ENCODE data around the gene CGNL1.

Gene CGNL1

DNA sequence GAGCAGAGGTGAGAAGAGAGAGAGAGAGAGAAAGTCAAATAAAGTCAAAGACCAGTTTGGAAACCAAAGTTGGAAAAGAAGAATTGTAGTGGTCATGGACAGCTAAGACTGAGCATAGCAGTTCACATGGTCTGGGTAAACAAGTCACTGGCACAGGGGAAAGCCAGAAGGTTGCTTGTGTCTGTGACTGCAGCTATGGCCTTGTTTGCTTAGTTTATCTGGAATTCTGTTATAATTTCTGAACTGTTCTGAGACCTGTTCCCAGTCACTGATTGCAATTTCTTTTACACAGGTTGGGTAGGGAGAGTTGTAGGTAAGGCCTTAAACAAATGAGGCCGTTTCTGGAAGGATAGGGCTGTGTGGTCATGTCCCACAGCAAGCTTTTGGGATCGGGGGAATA lies 172.0 kb downstream of the CGNL1 start:
- DNase-seq (ENCODE audit: low spot score in 2 of 2): no peak
- in situ Hi-C loops (cut with MboI; ENCODE audit: low sequenced_read_pairs): loop anchor here (25.0 kb wide), 1 partner anchor 1061 kb away; no protein-coding TSS in a partner anchor
- Histone ChIP-seq H3K27me3 (ENCODE audit: low read depth) (no peaks in the 10 kb centered on the region), H3K9me3 (no peaks in the 10 kb centered on the region), H3K4me1 (peaks cover 14% of the 10 kb centered on the region), H3K4me3 (no peak overlapping the region), H3K36me3 (replicated peaks) (no peaks in the 10 kb centered on the region; the same call in 1 of the 2 replicates)

DNA sequence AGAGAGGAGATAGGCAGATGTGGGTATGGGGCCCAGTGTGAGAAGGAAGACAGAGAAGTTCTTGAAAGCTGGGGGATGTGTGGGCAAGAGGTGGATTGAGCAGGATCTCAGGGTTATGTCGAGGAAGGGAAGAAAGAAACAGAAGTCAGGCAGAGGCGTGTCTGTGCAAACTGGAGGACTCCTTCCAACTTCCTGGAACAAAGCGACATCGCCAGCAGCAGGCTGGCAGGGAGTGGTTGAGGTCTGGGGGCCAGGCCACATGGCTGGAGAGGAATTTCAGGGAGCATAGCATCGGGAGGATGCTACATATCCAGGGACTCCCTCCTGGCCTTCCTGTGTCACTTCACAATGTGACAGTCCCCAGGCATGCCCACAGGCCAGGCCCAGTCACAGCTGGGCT lies 172.5 kb downstream of the CGNL1 start:
- in situ Hi-C loops (cut with MboI; ENCODE audit: low sequenced_read_pairs): loop anchor here (25.0 kb wide), 1 partner anchor 1062 kb away; no protein-coding TSS in a partner anchor

DNA sequence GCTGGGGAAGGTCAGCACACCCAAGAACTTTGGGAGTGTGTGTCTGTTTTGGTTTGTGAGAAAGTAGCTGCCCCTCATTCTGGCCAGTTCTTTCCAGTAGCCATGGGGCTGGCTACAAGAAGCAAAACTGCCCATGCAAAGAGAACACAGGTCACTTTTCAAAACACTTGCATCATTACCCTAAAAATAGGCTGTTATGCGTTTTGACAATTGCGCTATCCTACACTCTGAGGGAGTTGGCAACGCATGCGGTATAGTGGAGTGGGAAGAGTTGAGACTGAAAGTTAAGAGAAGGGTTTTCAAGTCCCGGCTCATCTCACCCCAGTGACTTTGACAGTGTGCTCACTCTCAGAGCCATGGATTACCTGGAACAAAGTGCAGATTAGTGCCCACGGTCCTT lies 173.6 kb downstream of the CGNL1 start:
- Histone ChIP-seq H3K9me3 (no peaks in the 10 kb centered on the region), H3K27me3 (ENCODE audit: low read depth) (no peaks in the 10 kb centered on the region), H3K4me3 (no peak overlapping the region), H3K4me1 (peaks cover 14% of the 10 kb centered on the region), H3K36me3 (replicated peaks) (no peaks in the 10 kb centered on the region; the same call in 1 of the 2 replicates)
- DNase-seq (ENCODE audit: low spot score in 2 of 2): no peak
- in situ Hi-C loops (cut with MboI; ENCODE audit: low sequenced_read_pairs): loop anchor here (10.0 to 25.0 kb wide), 3 partner anchors 525 to 1063 kb away; no protein-coding TSS in a partner anchor

More for the DNA sequence above, 172.5 kb downstream of the CGNL1 start:
- DNase-seq (ENCODE audit: low spot score in 2 of 2): no peak
- Histone ChIP-seq H3K9me3 (no peaks in the 10 kb centered on the region), H3K36me3 (replicated peaks) (no peaks in the 10 kb centered on the region; the same call in 1 of the 2 replicates), H3K27me3 (ENCODE audit: low read depth) (no peaks in the 10 kb centered on the region), H3K4me3 (no peak overlapping the region), H3K4me1 (peaks cover 14% of the 10 kb centered on the region)

DNA sequence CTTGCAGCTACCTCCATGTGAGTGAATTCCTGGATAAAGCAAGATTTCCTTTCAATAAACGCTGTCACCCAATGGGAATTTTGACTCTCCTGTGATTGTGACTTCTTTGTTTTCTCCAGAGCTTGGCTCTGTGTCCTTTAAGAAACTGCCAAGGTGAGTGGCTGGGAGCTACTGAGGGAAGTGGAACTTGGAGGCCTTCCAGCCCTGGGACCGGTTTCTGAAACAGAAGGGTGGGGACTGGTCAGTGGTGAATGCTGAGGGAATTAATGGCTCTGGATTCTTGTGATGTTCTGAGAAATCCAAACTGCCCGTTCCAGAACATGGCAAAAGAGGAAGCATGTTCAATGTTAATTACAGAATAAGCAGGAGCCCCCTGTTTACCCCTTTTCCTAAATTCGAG lies 174.3 kb downstream of the CGNL1 start:
- Histone ChIP-seq H3K27me3 (ENCODE audit: low read depth) (no peaks in the 10 kb centered on the region), H3K36me3 (replicated peaks) (no peaks in the 10 kb centered on the region; the same call in 1 of the 2 replicates), H3K4me1 (peaks cover 14% of the 10 kb centered on the region), H3K4me3 (no peak overlapping the region), H3K9me3 (no peaks in the 10 kb centered on the region)
- in situ Hi-C loops (cut with MboI; ENCODE audit: low sequenced_read_pairs): loop anchor here (10.0 kb wide), 2 partner anchors 524 to 634 kb away; no protein-coding TSS in a partner anchor
- DNase-seq (ENCODE audit: low spot score in 2 of 2): no peak

DNA sequence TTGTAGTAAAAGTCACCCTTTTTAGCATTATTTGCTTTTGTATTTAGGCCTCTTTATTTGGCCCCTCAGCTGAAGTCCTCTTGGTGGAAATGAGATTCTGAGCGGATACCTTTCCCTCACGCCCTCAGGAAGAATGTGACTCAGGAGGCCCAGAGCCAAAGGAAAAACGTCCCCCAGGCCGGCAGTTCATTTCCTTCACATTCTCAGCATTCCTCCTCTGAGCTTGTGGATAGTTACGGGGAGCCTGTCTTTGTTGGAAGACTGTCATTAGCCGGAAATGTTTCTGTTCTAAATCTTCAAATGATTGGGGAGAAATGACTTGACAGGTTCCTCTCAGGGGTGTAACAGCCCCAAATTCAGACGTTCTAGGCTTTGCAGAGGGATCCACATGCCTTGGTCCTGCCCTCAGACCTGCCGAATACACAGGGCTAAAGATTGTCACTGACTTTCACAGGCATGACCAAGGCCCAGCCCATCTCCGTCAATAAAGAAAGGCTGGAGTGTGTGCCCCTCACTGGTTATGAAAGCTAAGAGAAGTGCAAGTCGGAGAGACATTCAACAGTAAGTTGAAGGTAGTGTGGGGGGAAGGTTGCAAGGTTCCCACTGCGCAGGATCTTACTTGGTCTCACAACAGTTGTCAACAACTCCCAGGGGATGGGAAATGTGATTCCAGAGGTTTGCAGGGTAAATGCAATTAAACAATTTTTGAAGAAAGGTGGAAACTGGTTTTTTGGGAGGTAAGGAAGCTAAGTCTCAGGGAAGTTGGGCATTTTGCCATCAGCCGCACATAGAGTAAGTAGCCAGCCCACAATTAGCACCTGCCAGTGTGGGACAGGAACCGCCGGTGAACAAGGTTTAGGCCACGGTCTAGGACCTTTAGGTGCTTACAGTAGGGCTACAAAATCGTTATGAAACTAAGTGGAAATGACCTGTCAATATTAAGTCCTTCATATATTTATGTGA lies 175.7 kb downstream of the CGNL1 start:
- no peaks in the 10 kb centered on the region for H3K9me3 ChIP-seq
- H3K4me3 ChIP-seq: no peak overlapping the region
- in situ Hi-C loops (cut with MboI; ENCODE audit: low sequenced_read_pairs): loop anchor here (10.0 kb wide), 2 partner anchors 523 to 633 kb away; no protein-coding TSS in a partner anchor
- peaks cover 14% of the 10 kb centered on the region for H3K4me1 ChIP-seq
- DNase-seq (ENCODE audit: low spot score in 2 of 2): peak; percentile 67 to 70
- H3K27me3 ChIP-seq (ENCODE audit: low read depth): no peaks in the 10 kb centered on the region
- no peaks in the 10 kb centered on the region for H3K36me3 ChIP-seq (replicated peaks)

DNA sequence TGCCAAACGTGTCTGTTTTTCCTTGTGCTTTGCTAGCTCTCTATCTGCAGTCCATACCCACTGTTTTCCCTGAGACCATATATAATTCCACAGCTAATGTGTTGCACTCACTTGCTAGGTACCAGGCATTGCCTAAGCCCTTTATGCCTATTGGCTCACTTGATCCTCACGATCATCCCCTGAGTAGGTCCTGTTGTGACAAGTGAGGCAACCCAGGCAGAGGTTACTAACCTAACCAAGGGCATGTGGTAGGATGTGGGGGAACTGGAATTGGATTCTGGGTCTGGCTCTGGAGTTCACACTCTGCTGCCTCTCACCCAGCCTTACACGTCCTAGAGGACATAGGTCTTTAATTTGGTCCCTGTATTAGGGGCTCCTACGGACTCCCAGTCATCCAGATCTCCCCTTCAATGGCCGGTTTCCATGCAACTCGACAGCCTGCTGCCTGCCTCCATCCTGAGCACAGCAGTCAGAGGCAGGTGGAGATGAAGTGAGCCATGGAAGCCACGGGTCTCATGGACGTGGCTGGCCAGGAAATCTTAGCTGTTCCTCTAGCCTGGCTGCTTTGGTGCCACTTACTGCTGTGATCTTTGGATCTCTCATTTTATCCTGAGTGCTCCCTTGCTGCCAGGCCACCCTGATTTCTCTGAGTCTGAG lies 176.5 kb downstream of the CGNL1 start:
- Histone ChIP-seq H3K27me3 (ENCODE audit: low read depth) (no peaks in the 10 kb centered on the region), H3K4me3 (no peak overlapping the region), H3K36me3 (replicated peaks) (no peaks in the 10 kb centered on the region), H3K4me1 (peaks cover 14% of the 10 kb centered on the region), H3K9me3 (no peaks in the 10 kb centered on the region)
- no peak for DNase-seq (ENCODE audit: low spot score in 2 of 2)
- in situ Hi-C loops (cut with MboI; ENCODE audit: low sequenced_read_pairs): loop anchor here (10.0 kb wide), 2 partner anchors 522 to 632 kb away; no protein-coding TSS in a partner anchor

DNA sequence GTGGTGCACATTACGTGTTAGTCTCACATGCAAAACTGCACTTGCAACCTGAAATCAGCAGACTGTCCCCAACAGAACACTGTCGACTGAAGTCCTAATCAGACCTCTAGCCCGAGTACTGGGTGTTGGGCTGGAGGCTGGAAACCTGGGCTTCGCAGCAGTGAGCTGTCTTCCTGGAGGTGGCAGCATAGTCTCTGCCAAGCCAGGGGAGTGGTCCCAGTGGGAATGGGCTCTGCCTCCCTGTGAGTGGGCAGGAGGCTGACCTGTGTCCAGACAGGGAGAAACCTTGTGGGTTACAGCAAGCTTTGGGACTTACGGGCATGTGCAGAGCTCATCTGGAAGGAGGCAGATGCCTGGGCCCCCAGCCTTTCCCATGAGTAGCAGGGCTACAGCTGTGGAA lies 177.2 kb downstream of the CGNL1 start:
- no peak for DNase-seq (ENCODE audit: low spot score in 2 of 2)
- H3K27me3 ChIP-seq (ENCODE audit: low read depth): no peaks in the 10 kb centered on the region
- peaks cover 14% of the 10 kb centered on the region for H3K4me1 ChIP-seq
- H3K4me3 ChIP-seq: no peak overlapping the region
- no peaks in the 10 kb centered on the region for H3K9me3 ChIP-seq
- no peaks in the 10 kb centered on the region for H3K36me3 ChIP-seq (replicated peaks)
- in situ Hi-C loops (cut with MboI; ENCODE audit: low sequenced_read_pairs): loop anchor here (10.0 kb wide), 2 partner anchors 521 to 631 kb away; no protein-coding TSS in a partner anchor

DNA sequence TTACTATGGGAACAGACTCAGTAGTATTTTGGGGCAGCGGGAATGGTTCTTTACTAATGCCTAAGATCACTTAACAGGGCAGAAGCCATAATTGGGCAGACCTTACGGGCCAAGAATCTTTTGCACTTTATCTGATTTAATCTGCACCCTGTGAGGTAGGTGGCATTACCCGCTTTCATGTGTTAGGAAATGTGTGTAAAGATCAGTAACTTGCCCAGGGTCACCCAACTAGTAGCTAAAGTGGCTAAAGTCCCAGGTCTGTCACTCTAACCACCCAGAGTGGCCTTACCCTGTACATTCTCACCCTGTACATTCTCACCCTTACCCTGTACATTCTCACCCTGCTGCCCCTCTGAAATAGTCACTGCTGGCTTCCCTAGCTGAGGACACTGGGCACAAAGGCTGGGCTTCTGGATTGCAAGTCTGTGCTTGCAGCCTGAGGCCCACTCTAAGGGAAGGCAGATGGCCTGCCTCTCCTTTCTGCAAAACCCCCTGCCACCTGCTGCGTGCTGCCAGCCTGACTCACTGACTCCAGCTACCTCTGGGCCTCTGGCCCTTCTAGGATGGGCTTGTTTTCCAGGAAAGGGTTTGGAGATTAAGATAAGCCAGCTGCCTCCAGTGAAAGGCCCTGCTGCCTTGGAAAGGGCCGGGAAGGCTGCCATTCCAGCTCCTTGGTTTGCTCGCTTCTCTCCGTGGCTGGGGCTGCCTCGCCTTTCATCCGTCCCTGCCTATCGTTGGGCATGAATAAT lies 177.9 kb downstream of the CGNL1 start:
- H3K9me3 ChIP-seq: no peaks in the 10 kb centered on the region
- in situ Hi-C loops (cut with MboI; ENCODE audit: low sequenced_read_pairs): loop anchor here (10.0 kb wide), 2 partner anchors 521 to 631 kb away; no protein-coding TSS in a partner anchor
- H3K27me3 ChIP-seq (ENCODE audit: low read depth): no peaks in the 10 kb centered on the region; the same call in 1 of the 2 replicates
- no peak overlapping the region for H3K4me3 ChIP-seq
- H3K4me1 ChIP-seq: peaks cover 14% of the 10 kb centered on the region
- no peak for DNase-seq (ENCODE audit: low spot score in 2 of 2)
- H3K36me3 ChIP-seq (replicated peaks): no peaks in the 10 kb centered on the region

DNA sequence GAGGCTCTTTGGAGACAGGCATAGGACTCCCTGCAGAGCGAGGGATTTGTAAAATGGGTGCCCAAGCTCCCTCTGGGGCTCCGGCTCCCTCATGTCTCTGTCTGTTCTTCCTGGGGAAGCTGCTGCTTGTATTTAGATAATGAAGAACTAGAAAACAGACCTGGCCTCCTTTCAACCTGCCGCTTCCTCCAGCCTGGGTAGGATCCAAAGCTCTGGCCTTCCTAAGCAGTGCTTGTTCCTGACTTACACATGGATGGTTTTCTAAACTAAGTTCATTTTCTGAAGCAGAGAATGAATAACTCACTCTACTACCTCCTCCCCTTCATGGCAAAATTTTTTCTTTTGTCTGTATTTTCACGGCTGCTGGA lies 178.5 kb downstream of the CGNL1 start:
- DNase-seq (ENCODE audit: low spot score in 2 of 2): no peak
- in situ Hi-C loops (cut with MboI; ENCODE audit: low sequenced_read_pairs): loop anchor here (10.0 kb wide), 2 partner anchors 520 to 630 kb away; no protein-coding TSS in a partner anchor
- Histone ChIP-seq H3K27me3 (ENCODE audit: low read depth) (no peaks in the 10 kb centered on the region; the same call in 1 of the 2 replicates), H3K9me3 (no peaks in the 10 kb centered on the region), H3K4me1 (peaks cover 14% of the 10 kb centered on the region), H3K4me3 (no peak overlapping the region), H3K36me3 (replicated peaks) (no peaks in the 10 kb centered on the region)

DNA sequence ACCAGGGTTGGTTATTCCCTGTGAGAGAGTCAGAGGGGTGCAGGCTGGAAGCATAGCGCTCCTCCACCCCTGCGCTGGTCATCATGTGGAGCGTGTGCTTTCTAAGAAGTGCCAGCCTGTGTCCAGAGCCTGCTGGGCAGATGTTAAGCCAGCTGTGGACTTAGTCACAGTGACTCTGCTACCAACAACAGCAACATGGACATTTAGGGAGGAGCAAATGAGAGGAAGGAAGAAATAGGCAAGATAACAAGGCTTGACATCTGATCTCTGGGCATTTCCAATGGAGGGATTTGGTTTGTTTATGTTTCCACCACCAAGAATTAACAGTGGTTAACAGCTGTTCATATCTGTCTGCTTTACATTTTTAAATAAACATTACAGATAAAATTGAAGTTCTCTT lies 179.0 kb downstream of the CGNL1 start:
- Histone ChIP-seq H3K4me3 (no peak overlapping the region), H3K27me3 (ENCODE audit: low read depth) (no peaks in the 10 kb centered on the region; the same call in 1 of the 2 replicates), H3K9me3 (no peaks in the 10 kb centered on the region), H3K4me1 (peaks cover 14% of the 10 kb centered on the region), H3K36me3 (replicated peaks) (no peaks in the 10 kb centered on the region)
- in situ Hi-C loops (cut with MboI; ENCODE audit: low sequenced_read_pairs): loop anchor here (10.0 kb wide), 2 partner anchors 520 to 630 kb away; no protein-coding TSS in a partner anchor
- DNase-seq (ENCODE audit: low spot score in 2 of 2): no peak

DNA sequence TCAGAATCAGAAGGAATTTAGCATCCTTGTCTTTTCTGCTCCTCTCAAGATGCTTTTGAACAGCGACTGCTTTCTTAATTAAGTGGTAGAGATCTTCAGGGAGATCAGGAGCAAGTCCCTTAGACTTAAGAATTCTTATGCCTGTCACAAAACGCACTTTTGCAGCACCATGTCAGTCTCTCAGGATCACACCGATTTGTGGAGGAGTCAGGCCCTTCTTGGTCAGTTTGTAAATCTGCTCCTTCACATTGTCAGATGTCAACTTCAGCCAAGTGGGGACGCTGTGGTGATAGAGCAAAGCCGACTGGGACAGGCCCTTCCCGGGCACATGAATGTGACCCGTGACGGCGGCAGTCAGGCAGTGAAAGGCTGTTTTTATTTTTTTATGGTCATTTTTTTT lies 179.7 kb downstream of the CGNL1 start:
- Histone ChIP-seq H3K4me3 (no peak overlapping the region), H3K36me3 (replicated peaks) (no peaks in the 10 kb centered on the region), H3K4me1 (peaks cover 13% of the 10 kb centered on the region), H3K27me3 (ENCODE audit: low read depth) (no peaks in the 10 kb centered on the region; the same call in 1 of the 2 replicates), H3K9me3 (no peaks in the 10 kb centered on the region)
- no peak for DNase-seq (ENCODE audit: low spot score in 2 of 2)
- in situ Hi-C loops (cut with MboI; ENCODE audit: low sequenced_read_pairs): loop anchor here (10.0 kb wide), 2 partner anchors 519 to 629 kb away; no protein-coding TSS in a partner anchor

DNA sequence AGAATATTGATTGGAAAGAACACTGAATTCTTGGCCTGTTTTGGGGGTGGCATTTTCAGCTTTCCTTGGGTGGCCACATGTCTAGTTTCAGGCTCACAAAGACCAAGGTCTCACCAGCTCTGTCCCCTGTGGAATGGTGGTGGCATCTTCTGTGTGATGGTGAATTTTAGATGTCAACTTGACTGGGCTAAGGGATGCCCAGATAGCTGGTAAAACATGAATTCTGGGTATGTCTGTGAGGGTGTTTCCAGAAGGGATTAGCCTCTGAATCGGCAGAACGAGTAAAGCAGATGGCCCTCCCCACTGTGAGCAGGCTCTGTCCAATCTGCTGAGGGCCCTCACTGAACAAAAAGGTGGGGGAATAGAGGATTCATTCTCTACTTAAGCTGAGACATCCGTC lies 181.0 kb downstream of the CGNL1 start:
- Histone ChIP-seq H3K9me3 (no peaks in the 10 kb centered on the region), H3K4me1 (peaks cover 2% of the 10 kb centered on the region), H3K27me3 (ENCODE audit: low read depth) (no peaks in the 10 kb centered on the region; the same call in 1 of the 2 replicates), H3K36me3 (replicated peaks) (no peaks in the 10 kb centered on the region), H3K4me3 (no peak overlapping the region)
- no peak for DNase-seq (ENCODE audit: low spot score in 2 of 2)
- in situ Hi-C loops (cut with MboI; ENCODE audit: low sequenced_read_pairs): loop anchor here (10.0 kb wide), 2 partner anchors 518 to 628 kb away; no protein-coding TSS in a partner anchor

DNA sequence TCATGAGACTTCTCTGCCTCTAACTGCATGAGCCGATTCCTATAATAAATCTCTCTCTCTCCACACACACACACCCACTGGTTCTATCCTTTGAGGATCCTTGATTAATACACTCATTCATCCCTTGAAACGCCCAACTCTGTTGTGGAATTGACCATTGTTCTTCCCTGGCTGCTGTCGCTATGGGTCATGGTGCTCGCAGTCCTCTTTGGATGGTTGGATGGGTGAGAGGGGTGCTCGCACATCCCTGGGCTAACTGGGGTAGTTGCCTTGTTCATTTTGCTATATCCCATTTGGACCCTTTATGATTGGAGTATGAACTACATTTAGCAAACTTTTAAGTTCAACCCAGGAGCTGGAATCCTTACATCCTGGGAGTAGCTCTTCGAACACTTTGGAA lies 181.5 kb downstream of the CGNL1 start:
- DNase-seq (ENCODE audit: low spot score in 2 of 2): no peak
- H3K27me3 ChIP-seq (ENCODE audit: low read depth): no peaks in the 10 kb centered on the region; the same call in 1 of the 2 replicates
- in situ Hi-C loops (cut with MboI; ENCODE audit: low sequenced_read_pairs): loop anchor here (10.0 kb wide), 2 partner anchors 517 to 627 kb away; no protein-coding TSS in a partner anchor
- H3K9me3 ChIP-seq: no peaks in the 10 kb centered on the region
- H3K4me3 ChIP-seq: no peak overlapping the region
- H3K36me3 ChIP-seq (replicated peaks): no peaks in the 10 kb centered on the region
- H3K4me1 ChIP-seq: no peaks in the 10 kb centered on the region; the same call in 1 of the 2 replicates
